Smooth muscle cell (in vitro differentiated cells): ENCODE data around the gene TPPP2. TPM values are rescaled to one million over a fixed set of nuclear protein-coding genes. Genes with fewer than 3 reads are reported as not detected.
A peak's percentile ranks its signal among the peaks of the same experiment; 100 is the strongest.

ENCODE experiments used
- DNase-seq: peaks from one replicate; lab custom pipeline; 2025; ENCODE audit not compliant: unreplicated experiment; lab: John Stamatoyannopoulos, UW
- H2AFZ ChIP-seq: fragments of 200-600 bp; sonication (generic); 2 replicates; pipeline ENCODE4 v1.6.0; 2016; ENCODE audit warnings: antibody characterized with exemption, low read depth, mild to moderate bottlenecking
- H3F3A ChIP-seq: fragments of 200-600 bp; sonication (generic); 2 replicates; pipeline ENCODE4 v1.6.0; 2017; ENCODE audit warnings: antibody characterized with exemption, low read depth
- H3K27ac ChIP-seq: fragments of 200-600 bp; sonication (generic); 2 replicates; pipeline ENCODE4 v1.5.1; 2016; ENCODE audit warnings: low read depth, mild to moderate bottlenecking
- H3K27me3 ChIP-seq: fragments of 200-600 bp; sonication (generic); 2 replicates; pipeline ENCODE4 v1.6.1; 2016; ENCODE audit warnings: low read depth, mild to moderate bottlenecking
- H3K36me3 ChIP-seq: fragments of 200-600 bp; sonication (generic); 2 replicates; pipeline ENCODE4 v1.5.1; 2016; ENCODE audit warnings: low read depth
- H3K4me1 ChIP-seq: fragments of 200-600 bp; sonication (generic); 2 replicates; pipeline ENCODE4 v1.5.1; 2016; ENCODE audit warnings: low read depth
- H3K4me2 ChIP-seq: fragments of 200-600 bp; sonication (generic); 2 replicates; pipeline ENCODE4 v1.6.0; 2016; ENCODE audit warnings: mild to moderate bottlenecking
- H3K4me3 ChIP-seq: fragments of 200-600 bp; sonication (generic); 2 replicates; pipeline ENCODE4 v1.5.1; 2016; ENCODE audit warnings: mild to moderate bottlenecking
- H3K79me2 ChIP-seq: fragments of 200-600 bp; sonication (generic); 2 replicates; pipeline ENCODE4 v1.6.0; 2016; ENCODE audit warnings: low read depth, mild to moderate bottlenecking
- H3K9ac ChIP-seq: fragments of 200-600 bp; sonication (generic); 2 replicates; pipeline ENCODE4 v1.6.0; 2016; ENCODE audit warnings: low read depth
- H3K9me3 ChIP-seq: fragments of 200-600 bp; sonication (generic); replicated peaks from 2 replicates; pipeline ENCODE4 v1.5.1; 2016; ENCODE audit warnings: low read depth
- H4K20me1 ChIP-seq: fragments of 200-600 bp; sonication (generic); 2 replicates; pipeline ENCODE4 v1.6.0; 2016; ENCODE audit warnings: low read depth
- CTCF ChIP-seq: fragments of 200-600 bp; sonication (generic); IDR thresholded peaks from 2 replicates; pipeline ENCODE4 v1.5.1; 2017; ENCODE audit warnings: borderline replicate concordance, mild to moderate bottlenecking, antibody characterized with exemption; ENCODE audit not compliant: insufficient read depth, poor library complexity, severe bottlenecking
- WGBS: methylation state at CpG from one replicate; pipeline ENCODE4 v1.1.7; 2016; ENCODE audit warnings: low lambda C conversion rate; 5-methylcytosine and 5-hydroxymethylcytosine counted together
- polyA plus RNA-seq: library from polyadenylated mRNA; unstranded; fragments of >200 nt; fragmentation: Nextera tagmentation; extraction: Ambion mirVana; gene quantifications from 2 replicates; pipeline ENCODE4 v1.2.1, GENCODE V29; 2016
- total RNA-seq: library from RNA; depleted of rRNA; stranded (reverse); fragments of >200 nt; gene quantifications from 2 replicates; pipeline ENCODE4 v1.2.3, GENCODE V29; 2014

The TPPP2 gene
- total and polyA plus RNA-seq, 2 experiments from 2014 or later, result 0.70 TPM; not detected in 1

GRCh38 chr14:20986811-20987210, 43.2 kb upstream of the TPPP2 start:
- Histone ChIP-seq H3K36me3 (no peaks in the 10 kb centered on the region), H3K79me2 (peaks cover 18% of the 10 kb centered on the region), H3K9ac (no peak overlapping the region), H3K4me3 (no peak overlapping the region), H4K20me1 (no peaks in the 10 kb centered on the region), H2AFZ (no peak overlapping the region), H3K4me2 (peak overlapping the region; percentile 59), H3K27me3 (no peaks in the 10 kb centered on the region), H3K27ac (peak overlapping the region; percentile 90), H3K9me3 (no peaks in the 10 kb centered on the region), H3K4me1 (peaks cover 19% of the 10 kb centered on the region), H3F3A (peaks cover 16% of the 10 kb centered on the region)
- DNase-seq, result no peak
- WGBS, result 17% methylated on average over 2 of the region's 2 CpGs
- no peak for TF ChIP-seq CTCF

DNA sequence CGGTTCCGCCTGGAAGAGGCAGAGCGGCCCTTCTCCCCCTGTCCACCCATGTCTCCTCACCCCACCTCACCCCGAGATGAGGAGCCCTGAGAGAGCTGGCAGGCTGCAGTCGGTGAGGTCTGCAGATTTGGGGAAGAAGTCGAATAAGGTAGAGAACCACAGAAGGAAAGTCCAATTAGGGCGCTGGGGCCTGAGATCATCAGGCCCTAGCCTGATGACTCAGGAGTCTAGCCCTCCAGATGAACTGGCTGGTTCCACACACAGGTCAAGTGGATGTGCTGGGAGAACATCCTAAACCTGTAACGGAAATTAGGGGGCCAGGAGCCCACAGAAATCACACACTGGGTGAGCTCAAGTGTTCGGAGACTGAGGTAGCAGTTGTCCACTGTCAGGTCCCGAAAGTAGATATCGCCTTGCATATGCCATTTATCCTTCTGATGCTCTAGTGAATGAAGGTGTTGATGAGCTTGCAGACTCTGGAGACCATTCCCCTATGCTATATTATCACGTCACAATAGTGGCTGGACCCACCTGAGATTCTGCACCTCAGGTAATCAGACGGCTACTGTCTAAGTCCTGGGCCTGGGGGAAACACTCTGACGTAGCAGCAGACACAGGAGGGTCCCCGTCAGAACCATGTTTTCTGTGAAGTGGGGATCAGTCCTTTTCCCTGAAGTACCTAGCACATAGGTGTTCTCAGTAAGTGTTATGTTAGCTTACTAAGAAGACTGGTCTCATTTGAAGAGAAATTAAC, 41.1 kb upstream of the TPPP2 start:
- peaks cover 16% of the 10 kb centered on the region for H3F3A ChIP-seq
- no peak for DNase-seq
- peak overlapping the region; percentile 40 for H3K9ac ChIP-seq
- peak overlapping the region; percentile 68 for H3K4me3 ChIP-seq
- H3K27ac ChIP-seq, result peak overlapping the region; percentile 90
- peak overlapping the region; percentile 90 for H3K4me2 ChIP-seq
- 95% methylated on average over 15 of the region's 15 CpGs for WGBS
- peaks cover 4% of the 10 kb centered on the region for H3K36me3 ChIP-seq
- no peaks in the 10 kb centered on the region for H4K20me1 ChIP-seq
- H3K9me3 ChIP-seq, result no peaks in the 10 kb centered on the region
- no peak overlapping the region for H2AFZ ChIP-seq
- peaks cover 39% of the 10 kb centered on the region for H3K79me2 ChIP-seq
- no peak for TF ChIP-seq CTCF
- H3K27me3 ChIP-seq, result no peaks in the 10 kb centered on the region
- peaks cover 21% of the 10 kb centered on the region for H3K4me1 ChIP-seq

DNA sequence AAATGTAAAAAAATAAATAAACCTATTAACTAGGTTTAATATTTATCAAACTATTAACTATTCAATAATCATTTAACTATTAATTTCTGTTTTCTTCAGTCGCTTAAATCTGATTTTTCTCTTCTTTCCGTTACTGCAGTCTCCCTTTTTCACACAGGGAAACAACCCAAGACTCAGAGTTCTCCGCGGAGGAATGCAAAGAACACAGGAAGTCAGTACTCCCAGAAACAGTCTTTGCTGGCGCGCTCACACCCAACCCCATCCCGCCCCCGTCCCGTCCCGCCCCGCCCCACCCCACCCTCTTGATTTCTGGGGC, 40.6 kb upstream of the TPPP2 start:
- H3K27me3 ChIP-seq, result no peaks in the 10 kb centered on the region
- no peak overlapping the region for H2AFZ ChIP-seq
- peak overlapping the region; percentile 90 for H3K27ac ChIP-seq
- H3K4me2 ChIP-seq, result peak overlapping the region; percentile 90
- H3K36me3 ChIP-seq, result peaks cover 6% of the 10 kb centered on the region
- H4K20me1 ChIP-seq, result no peaks in the 10 kb centered on the region
- peaks cover 44% of the 10 kb centered on the region for H3K79me2 ChIP-seq
- no peak for DNase-seq
- H3K4me1 ChIP-seq, result peaks cover 21% of the 10 kb centered on the region
- TF ChIP-seq CTCF, result no peak
- peak overlapping the region; percentile 40 for H3K9ac ChIP-seq
- H3K9me3 ChIP-seq, result no peaks in the 10 kb centered on the region
- H3F3A ChIP-seq, result peaks cover 16% of the 10 kb centered on the region
- H3K4me3 ChIP-seq, result peak overlapping the region; percentile 68
- under 1% methylated on average over 11 of the region's 11 CpGs for WGBS
